Right ventricle myocardium inferior (tissue), 1 donor: ENCODE data around the gene MACROD2. TPM values are rescaled to one million over a fixed set of nuclear protein-coding genes. Genes with fewer than 3 reads are reported as not detected.

ENCODE experiments used
- ATAC-seq: fragments of 200-7000 bp; cut with Tn5 transposase; one replicate; pipeline ENCODE4 v1.9.1; 2020; ENCODE audit warnings: mild to moderate bottlenecking, moderate library complexity
- DNase-seq: peaks from one replicate; pipeline ENCODE4 v3.0.0; 2021; ENCODE audit errors: missing footprints
- intact Hi-C: fragments of 100-400 bp; cut with DNase I; formaldehyde crosslinking; loops from one replicate; pipeline ENCODE4 v1.11.0; 2022
- total RNA-seq: library from RNA; stranded (reverse); fragmentation: NEBNext Ultra II Directional; extraction: Animal tissue kit (Norgen Biotek cat#: 25700); gene quantifications from one replicate; pipeline ENCODE4 v1.2.1, GENCODE V29; 2021
- donor health status: DM: no; HTN: yes; CAD: no; lungs with severe emphysema.

Gene MACROD2
- total RNA-seq, 1 donor from 2014 or later, result 5.0 TPM

- ATAC-seq (no peak), DNase-seq (no peak)
- intact Hi-C loops, result no loop called here
Observed at GRCh38 chr20:15742627-15743026, 1747.3 kb downstream of the MACROD2 start.

GRCh38 chr20:15756002-15756753, 1760.9 kb downstream of the MACROD2 start:
- no peak for ATAC-seq
- intact Hi-C loops, result no loop called here
- no peak for DNase-seq

- ATAC-seq, result no peak
- no peak for DNase-seq
- intact Hi-C loops, result no loop called here
Observed at GRCh38 chr20:15756754-15757115, 1761.4 kb downstream of the MACROD2 start.

GRCh38 chr20:15759594-15759993, 1764.3 kb downstream of the MACROD2 start:
- intact Hi-C loops, result no loop called here
- no peak for ATAC-seq

GRCh38 chr20:15760001-15760621, 1764.8 kb downstream of the MACROD2 start:
- ATAC-seq (no peak), DNase-seq (no peak)
- intact Hi-C loops, result no loop called here

More at GRCh38 chr20:15759594-15759993, 1764.3 kb downstream of the MACROD2 start:
- DNase-seq, result no peak

- intact Hi-C loops, result no loop called here
- no peak for DNase-seq
- no peak for ATAC-seq
Observed at GRCh38 chr20:15763366-15763765, 1768.0 kb downstream of the MACROD2 start.

- ATAC-seq (no peak), DNase-seq (no peak)
- intact Hi-C loops, result no loop called here
Observed at GRCh38 chr20:15767586-15767985, 1772.3 kb downstream of the MACROD2 start.

- ATAC-seq (no peak), DNase-seq (no peak)
- intact Hi-C loops, result no loop called here
Observed at GRCh38 chr20:15767999-15768741, 1772.9 kb downstream of the MACROD2 start.

GRCh38 chr20:15772826-15773225, 1777.5 kb downstream of the MACROD2 start:
- intact Hi-C loops, result no loop called here

GRCh38 chr20:15774926-15775325, 1779.6 kb downstream of the MACROD2 start:
- DNase-seq (no peak), ATAC-seq (no peak)
- intact Hi-C loops, result no loop called here

More at GRCh38 chr20:15772826-15773225, 1777.5 kb downstream of the MACROD2 start:
- no peak for ATAC-seq
- DNase-seq, result no peak

GRCh38 chr20:15776770-15777466, 1781.6 kb downstream of the MACROD2 start:
- DNase-seq, result no peak
- intact Hi-C loops, result no loop called here
- no peak for ATAC-seq

- intact Hi-C loops, result no loop called here
- no peak for ATAC-seq
- DNase-seq, result no peak
Observed at GRCh38 chr20:15784020-15784419, 1788.7 kb downstream of the MACROD2 start.

GRCh38 chr20:15789079-15789478, 1793.8 kb downstream of the MACROD2 start:
- ATAC-seq (no peak), DNase-seq (no peak)
- intact Hi-C loops, result no loop called here

GRCh38 chr20:15792855-15793254, 1797.5 kb downstream of the MACROD2 start:
- no peak for ATAC-seq
- no peak for DNase-seq
- intact Hi-C loops, result no loop called here

- intact Hi-C loops, result no loop called here
- no peak for ATAC-seq
Observed at GRCh38 chr20:15794409-15794808, 1799.1 kb downstream of the MACROD2 start.

GRCh38 chr20:15795305-15796019, 1800.1 kb downstream of the MACROD2 start:
- DNase-seq (no peak), ATAC-seq (no peak)
- intact Hi-C loops, result no loop called here

More at GRCh38 chr20:15794409-15794808, 1799.1 kb downstream of the MACROD2 start:
- no peak for DNase-seq

GRCh38 chr20:15799871-15800270, 1804.6 kb downstream of the MACROD2 start:
- ATAC-seq (no peak), DNase-seq (no peak)
- intact Hi-C loops, result no loop called here

- DNase-seq (no peak), ATAC-seq (no peak)
- intact Hi-C loops, result no loop called here
Observed at GRCh38 chr20:15802020-15802419, 1806.7 kb downstream of the MACROD2 start.

GRCh38 chr20:15805154-15805553, 1809.8 kb downstream of the MACROD2 start:
- intact Hi-C loops, result no loop called here
- DNase-seq (no peak), ATAC-seq (no peak)
